ENCODE results near the gene ZNF683.
A peak's percentile ranks its signal among the peaks of the same experiment; 100 is the strongest.
"Not testable (repeated sequence)": the region's sequence is repeated elsewhere in the genome, so short reads cannot be mapped to it uniquely, and the experiment has no call there.

The ZNF683 gene

GRCh38 chr1:26372611-26373010, at the start of gene ZNF683:
TSS of gene ZNF683 (minus strand) at chr1:26372750. CDS start at chr1:26368571, 4,179 bp downstream.
- peak in 1 of 10 donors; percentile 20 for DNase-seq
- intact Hi-C loops (cut with DNase I), result not testable (repeated sequence)

DNA sequence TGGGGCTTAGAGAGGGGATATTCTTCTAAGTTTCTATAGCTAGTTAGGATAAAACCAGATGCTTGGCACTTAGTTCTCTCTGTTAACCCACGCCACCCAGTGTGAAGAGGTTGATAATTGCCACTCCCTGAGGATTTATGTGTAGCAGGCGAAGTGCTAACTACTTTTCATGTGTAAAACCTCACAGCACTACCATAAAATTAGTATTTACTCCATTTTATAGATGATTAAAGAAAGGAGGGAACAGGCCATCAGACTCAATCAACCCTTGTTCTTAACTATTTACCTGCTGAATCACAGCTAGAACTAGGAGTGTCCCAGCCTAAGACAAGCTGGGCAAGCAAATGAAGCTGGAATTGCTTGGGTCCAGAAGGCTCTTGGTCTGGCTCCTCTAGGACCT, 46.9 kb upstream of the ZNF683 start:
- intact Hi-C loops (cut with DNase I), result no loop called here
- DNase-seq, result no peak

DNA sequence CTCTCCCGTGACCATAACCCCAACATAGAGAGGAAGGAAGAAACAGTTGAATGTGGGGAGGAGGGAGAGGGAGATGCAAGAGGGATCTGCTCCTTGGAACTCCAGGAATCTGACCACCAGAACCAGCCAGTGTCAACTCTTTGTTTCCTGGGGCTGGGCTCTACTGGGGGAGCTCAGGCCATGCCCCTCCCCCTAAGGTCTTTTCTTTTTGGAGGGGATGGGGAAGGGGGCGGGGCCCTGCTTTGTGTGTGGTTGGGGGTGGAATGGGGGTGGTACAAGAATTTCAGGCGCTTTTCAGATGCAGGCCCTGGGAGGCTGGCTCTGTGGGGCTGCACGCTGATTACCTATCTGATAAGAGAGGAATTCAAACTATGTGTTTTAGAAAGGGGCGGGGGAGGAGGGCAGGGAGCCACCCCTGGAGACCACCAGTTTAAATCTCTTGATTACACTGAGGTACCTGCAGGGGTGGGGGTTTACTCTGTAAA, 46.4 kb upstream of the ZNF683 start:
- no peak for DNase-seq
- intact Hi-C loops (cut with DNase I), result no loop called here

DNA sequence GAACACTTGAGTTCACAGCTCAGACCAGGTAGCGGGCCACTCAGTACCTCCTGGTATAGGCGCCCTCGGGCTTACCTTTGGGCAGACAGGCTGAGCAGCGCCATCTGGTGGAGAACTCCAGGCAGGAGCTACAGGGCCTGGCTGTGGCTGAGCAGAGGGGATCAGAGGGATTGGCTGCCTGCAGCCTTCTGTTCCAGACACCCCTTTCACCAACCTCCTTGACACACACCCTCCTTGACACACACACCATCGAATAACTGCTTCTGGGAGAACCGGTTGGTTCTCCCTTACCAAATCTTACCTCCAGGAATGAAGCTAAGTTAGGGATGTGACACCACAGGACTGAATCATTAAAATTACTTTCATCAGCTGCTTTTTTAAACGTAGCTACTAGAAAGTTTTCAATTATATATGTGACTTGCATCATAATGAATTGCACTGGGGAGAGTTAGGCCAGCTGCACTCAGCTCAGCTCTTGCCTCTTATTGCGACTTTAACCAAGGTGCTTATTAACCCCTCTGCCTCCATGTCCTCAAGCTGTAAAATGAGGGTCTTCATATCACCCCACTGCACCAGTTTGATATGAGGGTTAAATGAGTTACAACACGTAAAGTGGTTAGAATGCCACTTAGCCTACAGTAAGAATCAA, 44.7 kb upstream of the ZNF683 start:
- intact Hi-C loops (cut with DNase I), result no loop called here
- DNase-seq, result peak; percentile 17 to 94 (median 72)

DNA sequence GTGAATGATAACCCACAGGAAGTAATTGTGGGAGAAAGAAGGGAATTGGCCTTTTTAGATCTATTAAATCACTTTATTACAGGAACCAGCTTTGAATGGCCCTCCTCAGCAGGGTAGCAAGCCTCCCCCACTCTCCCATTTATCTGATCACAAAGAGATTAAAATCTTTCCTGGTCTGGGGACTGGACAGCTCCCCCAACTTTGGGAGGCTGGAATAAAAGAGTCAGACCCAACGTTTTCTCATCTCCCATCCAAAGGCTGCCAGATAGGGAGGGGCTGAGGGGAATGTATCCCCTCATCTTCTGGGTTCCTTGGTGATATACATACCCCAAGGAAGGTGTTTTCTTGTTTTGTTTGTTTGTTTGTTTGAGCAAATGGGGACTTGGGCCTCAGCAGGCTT, 40.5 kb upstream of the ZNF683 start:
- intact Hi-C loops (cut with DNase I), result no loop called here
- no peak for DNase-seq

DNA sequence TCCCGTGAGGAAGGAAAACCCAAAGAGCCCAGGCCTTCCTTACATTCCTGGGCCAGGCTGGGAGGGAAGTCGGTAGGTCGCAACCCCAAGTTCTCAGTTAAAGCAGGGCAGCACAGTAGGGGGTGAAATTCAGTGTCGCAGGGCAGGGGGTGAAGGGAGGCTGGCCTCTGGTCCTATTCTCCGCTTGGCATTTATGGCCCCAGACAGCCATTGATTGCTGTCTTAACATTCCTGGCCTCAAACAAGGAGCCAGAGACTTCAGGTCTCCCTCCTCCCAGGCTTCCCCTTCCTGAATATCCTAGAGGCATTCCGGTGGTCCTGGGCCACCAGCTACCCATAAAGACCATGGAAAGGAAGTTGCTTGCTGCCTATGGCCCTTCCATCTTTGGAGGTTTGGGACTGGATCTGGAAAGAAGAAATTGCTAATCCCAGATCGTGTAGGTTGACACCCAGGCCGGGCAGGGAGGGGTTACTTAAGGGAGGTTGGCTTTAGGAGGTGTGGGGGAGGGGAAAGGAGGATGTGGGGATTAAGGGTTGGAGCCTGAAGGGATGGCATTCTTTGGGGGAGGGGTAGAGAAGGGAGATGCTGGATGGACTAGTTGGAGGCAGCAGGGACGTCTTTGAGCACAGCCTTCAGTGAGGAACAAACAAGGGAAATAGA, 39.8 kb upstream of the ZNF683 start:
- intact Hi-C loops (cut with DNase I), result no loop called here

GRCh38 chr1:26411624-26412074, 39.1 kb upstream of the ZNF683 start:
- intact Hi-C loops (cut with DNase I), result no loop called here
- DNase-seq, result no peak

More for the DNA sequence above, 39.8 kb upstream of the ZNF683 start:
- DNase-seq, result no peak

DNA sequence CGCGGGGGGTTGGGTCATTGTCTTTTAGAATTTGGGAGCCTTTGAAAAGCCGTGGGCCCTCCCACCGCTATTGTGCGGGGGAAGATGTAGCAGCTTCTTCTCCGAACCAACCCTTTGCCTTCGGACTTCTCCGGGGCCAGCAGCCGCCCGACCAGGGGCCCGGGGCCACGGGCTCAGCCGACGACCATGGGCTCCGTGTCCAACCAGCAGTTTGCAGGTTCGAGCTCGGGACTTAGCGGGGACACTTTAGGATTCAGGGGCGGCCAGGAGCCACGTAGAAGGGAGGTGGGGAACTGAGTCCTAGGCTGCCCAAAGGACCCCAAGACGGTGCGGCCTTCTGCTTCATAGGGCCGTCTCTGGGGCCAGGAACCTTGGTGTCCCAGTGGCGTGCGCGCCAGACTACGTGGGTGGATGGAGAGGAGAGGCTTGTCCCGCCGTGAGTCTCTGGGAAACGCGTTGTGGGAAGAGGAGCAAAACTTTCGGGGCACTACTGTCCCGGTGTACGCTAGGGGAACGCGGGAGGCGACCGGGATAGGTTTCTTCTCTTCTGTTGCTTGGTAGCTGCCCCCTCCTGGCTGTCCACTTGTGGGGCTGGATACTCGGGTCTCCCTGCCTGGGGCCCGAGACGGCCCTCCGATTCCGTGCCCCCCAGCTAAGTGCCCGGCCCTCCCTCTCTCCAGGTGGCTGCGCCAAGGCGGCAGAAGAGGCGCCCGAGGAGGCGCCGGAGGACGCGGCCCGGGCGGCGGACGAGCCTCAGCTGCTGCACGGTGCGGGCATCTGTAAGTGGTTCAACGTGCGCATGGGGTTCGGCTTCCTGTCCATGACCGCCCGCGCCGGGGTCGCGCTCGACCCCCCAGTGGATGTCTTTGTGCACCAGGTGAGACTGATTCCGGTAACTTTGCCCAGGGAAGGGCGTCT, 38.4 kb upstream of the ZNF683 start, which contains the start of gene LIN28A:
TSS of gene LIN28A (plus strand) at position 112 of the 918 bp plus-strand sequence. CDS start at position 187, 75 bp downstream.
- DNase-seq, result no peak
- intact Hi-C loops (cut with DNase I), result no loop called here

GRCh38 chr1:26409191-26409807, 36.7 kb upstream of the ZNF683 start:
- intact Hi-C loops (cut with DNase I), result no loop called here

GRCh38 chr1:26408604-26409003, 36.1 kb upstream of the ZNF683 start:
- DNase-seq, result peak in 9 of 10 donors; percentile 34 to 94 (median 70)
- intact Hi-C loops (cut with DNase I), result no loop called here

More at GRCh38 chr1:26409191-26409807, 36.7 kb upstream of the ZNF683 start:
- no peak for DNase-seq

DNA sequence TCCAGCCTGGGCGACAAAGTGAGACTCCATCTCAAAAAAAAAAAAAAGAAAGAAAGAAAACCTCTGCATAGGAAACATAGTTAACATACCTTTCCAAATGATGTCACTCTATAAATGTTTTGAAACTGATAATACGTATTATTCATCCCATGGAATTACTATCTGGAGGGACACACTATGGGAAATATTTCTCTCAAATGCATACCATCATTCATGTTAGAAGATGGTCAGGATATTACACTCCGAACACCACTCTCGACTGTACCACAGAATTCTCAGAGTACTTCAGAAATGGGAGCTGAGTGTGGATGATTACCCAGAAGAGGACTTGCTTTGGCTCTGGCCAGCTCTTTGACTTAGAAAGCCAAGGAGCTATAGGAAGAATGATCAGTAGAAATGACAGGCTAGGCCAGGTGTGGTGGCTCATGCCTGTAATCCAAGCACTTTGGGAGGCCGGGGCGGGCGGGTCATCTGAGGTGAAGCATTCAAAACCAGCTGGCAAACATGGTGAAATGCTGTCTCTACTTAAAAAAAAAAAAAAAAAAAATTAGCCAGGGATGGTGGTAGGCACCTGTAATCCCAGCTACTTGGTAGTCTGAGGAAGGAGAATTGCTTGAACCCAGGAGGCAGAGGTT, 32.8 kb upstream of the ZNF683 start:
- no peak for DNase-seq
- intact Hi-C loops (cut with DNase I), result no loop called here

GRCh38 chr1:26404641-26405040, 32.1 kb upstream of the ZNF683 start:
- DNase-seq, result no peak
- intact Hi-C loops (cut with DNase I), result no loop called here

- no peak for DNase-seq
- intact Hi-C loops (cut with DNase I), result no loop called here
These were observed 31.1 kb upstream of the ZNF683 start for GRCh38 chr1:26403656-26404055.

DNA sequence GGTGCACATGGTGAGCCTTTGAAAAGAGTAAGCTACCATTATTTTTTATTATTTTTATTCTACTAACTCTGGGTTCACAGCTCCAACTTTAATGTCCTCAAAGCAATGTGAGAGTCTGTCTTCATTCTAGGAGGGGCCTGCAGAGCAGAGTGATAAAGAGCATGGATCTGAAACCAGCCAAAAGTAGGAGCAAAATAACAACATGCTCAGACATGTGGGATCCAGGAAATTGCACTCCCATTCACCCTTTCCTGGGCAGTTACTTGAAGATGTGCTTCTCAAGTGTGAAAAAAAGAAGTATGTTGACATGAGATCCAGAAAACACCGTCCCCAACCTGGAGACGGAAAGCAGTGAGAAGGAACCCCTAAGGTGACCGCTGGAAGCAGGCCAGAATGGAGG, 29.3 kb upstream of the ZNF683 start:
- no peak for DNase-seq
- intact Hi-C loops (cut with DNase I), result no loop called here

- no peak for DNase-seq
- intact Hi-C loops (cut with DNase I), result no loop called here
These were observed 26.5 kb upstream of the ZNF683 start for GRCh38 chr1:26399034-26399433.

GRCh38 chr1:26395754-26396153, 23.2 kb upstream of the ZNF683 start:
- intact Hi-C loops (cut with DNase I), result no loop called here
- no peak for DNase-seq

DNA sequence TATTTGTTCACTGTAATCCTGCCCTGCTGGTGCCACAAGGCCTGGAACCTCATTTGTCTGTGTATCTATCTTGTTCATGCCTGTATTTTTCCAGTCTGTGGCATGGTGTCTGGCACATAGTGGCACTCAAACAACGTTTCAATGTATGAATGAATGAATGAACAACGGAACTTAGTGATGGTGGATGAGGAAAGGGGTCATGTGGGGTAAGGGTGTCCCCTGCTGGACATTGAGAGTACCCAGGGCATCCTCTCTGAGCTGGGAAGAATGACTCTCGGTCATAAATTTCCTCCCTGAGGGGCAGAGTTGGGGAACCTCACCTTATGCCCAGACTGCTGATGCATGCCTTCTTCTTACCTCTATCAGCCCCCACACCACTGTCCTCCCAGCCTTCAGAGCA, 18.9 kb upstream of the ZNF683 start:
- no peak for DNase-seq
- intact Hi-C loops (cut with DNase I), result no loop called here

DNA sequence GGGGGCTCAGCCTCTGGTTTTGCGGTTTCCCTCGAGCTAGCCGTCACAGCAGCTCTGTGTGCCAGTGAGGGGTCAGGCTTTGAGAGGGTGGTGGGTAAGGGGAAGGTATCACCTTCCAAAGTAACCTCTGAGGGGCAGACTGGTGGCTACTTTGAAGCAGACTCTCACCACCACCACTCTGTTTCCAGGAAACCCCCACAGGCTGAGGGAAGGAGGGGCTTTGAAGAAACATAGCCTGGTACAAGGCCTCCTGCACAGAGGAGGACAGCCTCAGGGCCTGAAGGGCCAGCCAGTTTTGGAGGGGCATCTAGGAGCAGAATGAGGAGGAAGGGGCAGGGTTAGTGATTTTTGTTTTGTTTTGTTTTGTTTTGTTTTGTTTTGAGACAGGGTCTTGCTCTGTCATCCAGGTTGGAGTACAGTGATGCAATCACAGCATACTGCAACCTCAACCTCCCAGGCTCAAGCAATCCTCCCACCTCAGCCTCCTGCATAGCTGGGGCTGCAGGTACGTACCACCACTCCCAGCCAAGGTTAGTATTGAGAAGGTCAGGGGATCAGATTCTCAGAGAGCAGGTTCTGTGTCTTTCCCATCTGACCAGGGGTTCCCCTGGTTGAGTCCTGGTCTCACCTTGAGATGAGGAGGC, 17.2 kb upstream of the ZNF683 start:
- DNase-seq, result no peak
- intact Hi-C loops (cut with DNase I), result no loop called here

- intact Hi-C loops (cut with DNase I), result no loop called here
- DNase-seq, result no peak
These were observed 16.4 kb upstream of the ZNF683 start for GRCh38 chr1:26388791-26389445.

Measured in posterior cingulate gyrus (tissue), 11 donors.